NCI-H82 treated with DMSO at 0.1 percent for 48 hours (cell line): ENCODE results near the gene ADI1.
A peak's percentile ranks its signal among the peaks of the same experiment; 100 is the strongest.

Source experiments
- DNase-seq: peaks from one replicate; lab custom pipeline; 2025; ENCODE audit not compliant: unreplicated experiment; lab: John Stamatoyannopoulos, UW

The ADI1 gene, protein sequence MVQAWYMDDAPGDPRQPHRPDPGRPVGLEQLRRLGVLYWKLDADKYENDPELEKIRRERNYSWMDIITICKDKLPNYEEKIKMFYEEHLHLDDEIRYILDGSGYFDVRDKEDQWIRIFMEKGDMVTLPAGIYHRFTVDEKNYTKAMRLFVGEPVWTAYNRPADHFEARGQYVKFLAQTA

DNA sequence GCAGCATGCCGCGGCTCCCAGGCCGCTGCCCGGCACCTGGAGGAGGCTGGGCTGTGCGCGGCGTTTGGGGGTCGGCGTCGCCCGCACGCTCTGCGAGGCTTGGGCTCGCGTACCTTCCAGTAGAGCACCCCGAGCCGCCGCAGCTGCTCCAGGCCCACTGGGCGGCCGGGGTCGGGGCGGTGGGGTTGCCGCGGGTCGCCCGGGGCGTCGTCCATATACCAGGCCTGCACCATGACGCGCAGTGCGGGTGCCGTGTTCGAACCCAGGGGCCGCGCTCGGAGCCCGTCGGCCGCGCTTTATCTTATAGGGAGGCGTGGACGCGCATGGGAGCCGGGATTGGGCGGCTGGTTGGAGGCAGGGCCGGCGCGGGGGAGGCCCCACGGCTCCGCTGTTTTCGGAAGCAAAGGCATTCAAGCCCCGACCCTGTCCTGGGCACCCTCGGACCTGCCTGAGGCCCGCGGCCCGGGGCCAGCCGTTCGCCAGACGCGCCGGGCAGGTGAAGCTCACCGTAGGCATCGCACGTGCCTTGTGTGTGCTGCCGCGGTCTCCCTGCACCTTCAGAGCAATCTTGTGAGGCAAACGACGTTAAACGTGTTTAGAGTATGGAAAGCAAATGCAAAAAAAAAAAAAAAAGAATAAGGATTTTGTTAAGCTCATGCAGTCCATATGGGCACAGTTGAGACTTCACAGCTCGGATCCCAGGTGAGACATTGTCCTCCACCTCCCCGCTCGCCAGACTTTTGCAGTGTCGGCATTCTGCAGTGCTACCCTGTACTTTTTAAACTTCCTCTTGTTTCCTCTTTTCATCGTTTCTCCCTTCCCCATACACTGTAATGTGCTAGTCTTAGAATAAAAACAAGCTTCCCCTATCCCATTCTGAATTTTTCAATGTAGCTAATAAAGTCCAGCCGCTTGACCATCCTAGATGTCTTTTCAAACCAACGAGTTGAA, at the start of gene ADI1:
Gene ADI1 (minus strand): TSS at position 277 of the 951 bp plus-strand sequence. CDS start 44 bp downstream, at position 233.
- peak; percentile 64 for DNase-seq

DNA sequence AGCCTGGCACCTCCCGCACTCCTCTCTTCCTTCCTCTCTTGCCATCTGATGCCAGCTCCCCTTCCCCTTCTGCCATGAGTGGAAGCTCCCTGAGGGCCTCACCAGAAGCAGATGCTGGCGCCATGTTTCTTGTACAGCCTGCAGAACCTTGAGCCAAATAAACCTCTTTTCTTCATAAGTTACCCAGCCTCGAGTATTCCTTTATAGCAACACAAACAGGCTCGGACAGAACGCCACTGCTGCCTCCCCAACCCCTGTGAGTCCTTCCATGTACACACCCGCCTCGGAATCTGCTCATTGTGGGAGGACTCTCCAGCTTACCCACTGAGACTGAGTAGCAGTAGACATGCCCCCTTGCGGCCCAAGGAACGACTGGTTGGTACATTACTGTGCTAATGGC, 47.5 kb upstream of the ADI1 start:
- DNase-seq: no peak

DNA sequence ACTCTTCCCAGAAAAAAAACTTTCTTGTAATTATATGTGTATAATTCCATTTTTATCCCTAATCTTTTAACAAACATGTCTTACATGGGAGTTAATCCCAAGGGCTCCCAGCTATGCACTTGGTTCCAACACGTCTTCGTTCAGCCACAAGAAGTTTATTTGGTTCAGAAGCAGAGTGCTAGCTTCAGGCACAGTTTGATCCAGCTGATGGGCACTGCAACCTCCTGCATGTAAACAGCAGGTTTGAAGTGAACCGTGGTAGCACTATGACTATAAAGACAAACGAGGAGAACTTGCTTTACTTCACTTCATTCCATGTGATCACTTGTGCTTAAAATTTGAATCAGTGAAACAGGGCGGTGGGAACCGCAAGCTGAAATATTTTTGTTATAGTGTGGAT, 45.8 kb upstream of the ADI1 start:
- DNase-seq: no peak

DNA sequence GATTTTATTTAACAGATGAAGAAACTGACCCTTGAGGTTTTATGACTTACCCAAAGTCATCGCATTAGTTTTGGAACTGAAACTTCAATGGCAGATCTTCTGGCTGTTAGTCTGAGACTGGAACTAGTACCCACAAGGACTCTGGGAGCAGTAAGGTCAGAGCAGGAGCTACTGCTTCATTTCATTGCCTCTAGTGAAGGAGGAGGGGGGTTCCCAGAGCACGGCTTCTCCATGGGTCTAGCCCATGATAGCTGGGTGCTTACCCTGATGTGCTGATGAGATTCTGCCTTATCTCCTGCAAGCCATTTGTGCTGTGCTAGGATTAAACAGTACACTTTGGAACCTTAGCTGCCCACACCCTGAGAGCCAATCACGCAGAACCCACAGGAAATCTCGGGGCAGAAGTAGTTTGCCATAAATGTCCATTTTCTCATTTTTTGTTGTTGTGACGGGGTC, 44.2 kb upstream of the ADI1 start:
- no peak for DNase-seq

DNA sequence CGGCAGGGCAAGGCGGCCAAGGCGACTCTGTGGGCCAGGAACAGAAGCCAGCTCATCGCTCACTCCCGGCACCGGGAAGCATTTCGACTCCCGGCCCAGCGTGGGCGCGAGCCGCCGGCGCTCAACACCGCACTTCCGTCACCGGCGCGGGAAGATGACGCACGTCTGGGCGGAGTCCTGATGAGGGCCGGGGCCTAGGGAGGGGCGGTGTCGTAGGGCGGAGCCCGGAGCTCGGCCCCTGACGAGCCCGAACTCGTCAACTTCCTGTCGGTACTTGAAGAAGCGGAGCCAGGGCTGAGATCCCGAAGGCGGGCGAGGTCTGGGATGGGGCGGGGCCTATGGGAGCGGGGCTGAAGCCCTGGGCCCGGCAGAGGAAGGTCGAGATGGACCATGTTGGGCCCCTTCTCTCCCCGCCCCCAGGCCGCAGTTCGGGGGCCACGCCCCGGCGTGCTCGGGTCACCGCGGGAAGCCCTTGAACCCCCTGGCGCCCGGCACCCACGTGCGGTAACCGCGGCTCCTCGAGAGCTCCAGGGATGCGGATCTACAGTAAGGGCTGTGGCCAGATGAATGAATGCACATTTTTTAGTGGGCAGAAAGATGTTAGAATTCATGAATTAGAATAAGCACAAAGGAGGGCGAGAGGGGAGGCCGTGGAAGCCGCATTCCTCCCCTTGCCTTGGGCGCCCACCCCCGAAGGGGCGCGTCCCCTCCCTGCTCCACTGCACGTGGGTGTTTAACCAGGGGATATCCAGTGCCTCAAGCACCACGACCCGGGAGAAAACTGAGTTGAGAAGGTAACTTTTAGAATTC, 39.1 kb upstream of the ADI1 start, which contains the start of gene RNASEH1:
Gene RNASEH1 (minus strand): TSS at position 129 of the 810 bp plus-strand sequence. CDS start 73 bp downstream, at position 56.
- peak; percentile 97 for DNase-seq

DNA sequence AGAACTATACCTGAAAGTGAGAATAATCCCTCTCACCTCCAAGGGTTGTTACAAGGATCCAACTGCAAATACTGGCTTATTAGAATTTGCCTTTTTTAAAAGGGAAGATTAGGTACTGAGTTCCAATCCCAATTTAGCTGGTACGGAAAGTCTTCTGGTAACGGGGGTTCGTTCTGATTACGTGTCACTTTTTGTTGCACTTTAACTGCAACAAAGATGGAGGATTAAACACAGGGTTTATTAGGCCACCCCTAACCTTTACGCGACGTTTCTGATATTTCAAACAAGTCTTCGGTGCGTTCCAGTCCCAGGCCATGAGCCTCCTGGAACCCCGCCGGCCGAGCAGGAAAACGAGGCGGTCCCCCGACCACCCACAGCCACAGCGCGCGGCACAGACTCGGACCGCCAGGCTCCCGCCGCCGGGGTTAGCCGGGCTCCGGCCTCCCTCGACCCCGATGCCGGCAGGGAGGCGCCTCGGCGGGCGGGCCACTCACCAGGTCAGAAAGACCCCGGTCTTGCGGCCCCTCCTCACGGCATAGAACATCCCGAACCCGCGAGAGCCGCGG, 38.4 kb upstream of the ADI1 start:
- no peak for DNase-seq

DNA sequence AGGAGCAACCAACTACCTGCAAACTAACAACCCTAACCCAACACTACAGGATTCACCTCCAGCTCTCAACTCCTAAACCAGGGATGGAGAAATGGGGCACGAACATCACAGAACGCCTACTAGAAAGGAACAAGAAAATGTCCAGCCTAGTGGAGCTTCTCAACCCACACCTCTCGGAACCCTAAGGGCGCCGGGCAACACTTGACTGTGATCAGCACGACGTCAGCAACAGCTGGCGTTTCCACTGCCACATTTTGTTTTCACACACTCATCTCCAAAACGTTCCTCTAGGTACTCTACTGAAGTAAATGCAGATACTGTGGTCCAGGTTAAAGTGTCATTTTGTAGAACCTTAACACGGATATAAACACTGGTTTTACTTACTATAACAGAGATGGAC, 34.6 kb upstream of the ADI1 start:
- no peak for DNase-seq

DNA sequence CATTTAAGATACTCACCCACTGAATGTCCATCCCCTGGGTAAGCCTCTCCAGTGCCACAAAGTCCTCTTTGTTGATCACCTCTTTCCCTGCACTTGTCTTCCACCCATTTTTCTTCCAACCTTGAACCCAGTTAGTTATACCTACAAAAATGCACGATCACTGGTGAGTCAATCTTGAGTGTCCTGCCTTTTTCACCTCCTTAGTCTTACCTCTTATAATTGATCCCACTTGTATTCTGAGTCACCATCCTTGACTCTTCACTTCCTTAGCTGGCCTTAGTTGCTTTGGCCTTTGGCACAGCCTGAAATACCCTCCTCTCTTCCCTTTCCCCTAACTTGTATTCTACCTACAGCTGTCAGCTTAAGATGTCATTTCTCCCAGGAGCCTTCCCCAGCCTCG, 28.6 kb upstream of the ADI1 start:
- no peak for DNase-seq

DNA sequence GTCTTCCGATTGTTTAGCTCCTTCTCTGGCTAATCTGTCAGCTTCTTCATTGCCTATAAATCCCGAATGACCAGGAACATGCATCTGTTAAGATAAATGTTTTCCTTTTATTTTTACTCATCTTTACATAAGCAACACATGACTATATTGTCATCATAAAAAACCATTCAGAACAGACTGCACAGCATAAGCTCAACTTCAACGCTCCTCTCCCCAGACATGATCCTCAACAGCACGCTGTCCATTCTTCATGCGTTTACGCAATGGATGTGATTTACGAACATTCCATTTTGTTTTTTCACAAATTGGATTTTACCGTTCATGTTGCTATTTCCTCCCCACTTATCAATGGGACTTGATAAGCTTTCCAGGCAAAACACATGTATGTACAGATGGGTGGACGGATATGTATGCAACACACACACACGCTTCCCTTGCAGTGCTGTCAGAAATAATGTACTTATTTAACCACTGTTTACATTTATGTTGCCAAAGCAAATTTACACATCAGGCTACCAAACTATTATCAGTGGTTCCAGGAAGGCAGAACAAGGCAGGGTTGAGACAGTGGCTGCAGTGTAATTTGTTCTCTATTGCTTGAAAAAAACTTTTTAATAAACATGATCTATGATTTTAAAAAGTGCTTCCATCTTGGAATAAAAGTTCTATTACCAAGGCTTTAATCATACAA, 26.6 kb upstream of the ADI1 start:
- no peak for DNase-seq

DNA sequence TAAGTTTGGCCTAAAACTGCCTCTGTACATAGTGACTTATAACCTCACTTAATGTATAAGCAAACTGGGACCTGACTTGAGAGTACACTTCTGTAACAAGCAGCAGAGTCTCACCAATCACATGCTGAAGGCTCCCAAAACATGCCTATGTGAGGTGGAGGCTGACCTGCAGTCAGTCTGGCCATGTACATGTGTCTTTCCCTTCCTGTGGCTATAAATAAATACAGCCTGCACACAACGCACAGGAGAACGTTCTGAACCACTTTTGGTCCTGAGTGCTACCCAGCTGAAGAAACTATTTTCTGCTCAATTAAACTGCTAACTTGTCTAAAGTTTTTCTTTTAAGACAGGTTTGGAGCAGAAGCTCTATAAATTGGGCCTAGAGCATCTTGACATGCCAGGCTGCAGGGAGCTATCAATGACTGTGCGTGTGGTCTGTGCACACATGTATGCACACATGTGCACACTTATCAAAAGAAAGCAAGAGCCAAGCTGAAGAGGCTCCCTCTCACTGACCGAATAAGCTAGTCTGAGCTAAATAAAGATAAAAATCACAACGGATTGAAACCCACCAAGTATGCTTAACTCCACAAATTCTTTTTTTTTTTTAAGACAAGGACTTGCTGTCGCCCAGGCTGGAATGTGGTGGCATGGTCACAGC, 23.8 kb upstream of the ADI1 start:
- no peak for DNase-seq

DNA sequence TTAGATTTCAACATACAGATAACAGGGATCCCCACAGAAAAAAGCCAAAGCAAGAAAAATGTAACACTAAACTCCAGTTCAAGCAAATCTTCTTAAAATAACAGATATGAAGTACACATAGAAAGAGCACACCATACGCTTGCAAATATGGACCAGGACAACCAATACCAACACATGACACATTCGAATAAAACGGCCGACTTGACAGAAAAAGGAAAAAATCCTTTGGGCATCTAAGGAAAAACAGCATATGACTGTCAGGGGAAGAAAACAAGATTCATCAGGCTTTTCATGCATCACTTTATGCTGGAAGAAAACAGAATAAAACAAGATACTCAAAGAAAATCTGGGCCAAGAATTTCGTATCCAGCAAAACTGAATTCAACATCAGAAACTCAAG, 22.8 kb upstream of the ADI1 start:
- no peak for DNase-seq

DNA sequence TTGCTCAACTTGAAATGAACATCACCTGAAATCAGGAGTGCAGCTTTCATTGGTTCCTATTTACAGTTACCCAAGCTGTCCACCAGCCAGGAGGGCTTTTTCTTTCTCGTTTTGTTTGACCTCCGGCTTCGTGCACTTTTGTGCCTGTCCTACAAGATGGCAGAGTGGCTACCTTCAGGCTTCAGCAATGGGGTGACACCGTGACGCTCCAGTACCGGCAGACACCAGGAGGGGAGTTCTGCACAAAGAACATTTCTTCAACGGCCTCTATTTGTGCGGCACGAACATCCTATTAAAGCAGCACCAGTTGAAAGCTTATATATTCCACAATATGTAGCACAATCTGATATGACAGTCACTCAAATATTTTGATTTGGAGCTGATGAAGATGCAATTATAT, 20.5 kb upstream of the ADI1 start:
- no peak for DNase-seq

DNA sequence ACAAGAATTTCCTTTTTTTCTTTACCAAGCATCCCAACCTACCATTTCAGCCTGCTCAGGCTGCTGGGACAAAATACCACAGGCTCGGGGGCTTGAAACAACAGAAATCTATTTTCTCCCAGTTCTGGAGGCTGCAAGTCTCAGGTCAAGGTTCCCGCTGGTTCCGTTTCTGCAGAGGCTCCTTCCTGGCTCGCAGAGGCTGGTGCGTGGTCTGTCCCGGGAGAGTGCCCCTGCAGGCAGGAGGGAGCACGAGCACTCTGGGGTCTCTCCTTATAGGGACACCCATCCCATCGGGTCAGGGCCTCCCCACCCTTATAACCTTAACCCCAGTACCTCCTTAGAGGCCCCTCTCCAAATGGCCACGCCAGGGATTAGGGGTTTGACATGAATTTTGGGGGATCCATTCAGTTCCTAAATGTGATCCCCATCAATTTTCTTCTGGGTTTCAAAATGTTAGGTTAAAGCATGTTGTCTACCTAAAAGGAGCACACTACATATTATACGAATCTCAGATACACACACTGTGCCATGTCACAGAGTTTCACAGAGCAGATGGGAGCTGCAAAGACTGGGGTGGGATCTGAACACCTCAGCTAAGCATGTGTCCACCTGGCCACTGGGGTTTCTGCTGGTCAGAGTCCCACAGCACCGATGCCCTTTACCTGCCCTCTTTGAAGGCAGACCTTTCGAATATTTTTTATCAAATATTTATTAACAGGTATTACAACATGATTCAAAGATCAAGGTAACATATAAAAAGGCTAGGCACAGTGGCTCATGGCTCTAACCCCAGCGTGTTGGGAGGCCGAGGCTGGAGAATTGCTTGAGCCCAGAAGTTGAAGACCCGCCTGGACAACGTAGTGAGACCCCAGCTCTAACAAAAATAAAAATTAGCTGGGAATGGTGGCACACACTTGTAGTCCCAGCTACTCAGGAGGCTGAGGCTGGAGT, 17.6 kb upstream of the ADI1 start:
- DNase-seq: no peak

DNA sequence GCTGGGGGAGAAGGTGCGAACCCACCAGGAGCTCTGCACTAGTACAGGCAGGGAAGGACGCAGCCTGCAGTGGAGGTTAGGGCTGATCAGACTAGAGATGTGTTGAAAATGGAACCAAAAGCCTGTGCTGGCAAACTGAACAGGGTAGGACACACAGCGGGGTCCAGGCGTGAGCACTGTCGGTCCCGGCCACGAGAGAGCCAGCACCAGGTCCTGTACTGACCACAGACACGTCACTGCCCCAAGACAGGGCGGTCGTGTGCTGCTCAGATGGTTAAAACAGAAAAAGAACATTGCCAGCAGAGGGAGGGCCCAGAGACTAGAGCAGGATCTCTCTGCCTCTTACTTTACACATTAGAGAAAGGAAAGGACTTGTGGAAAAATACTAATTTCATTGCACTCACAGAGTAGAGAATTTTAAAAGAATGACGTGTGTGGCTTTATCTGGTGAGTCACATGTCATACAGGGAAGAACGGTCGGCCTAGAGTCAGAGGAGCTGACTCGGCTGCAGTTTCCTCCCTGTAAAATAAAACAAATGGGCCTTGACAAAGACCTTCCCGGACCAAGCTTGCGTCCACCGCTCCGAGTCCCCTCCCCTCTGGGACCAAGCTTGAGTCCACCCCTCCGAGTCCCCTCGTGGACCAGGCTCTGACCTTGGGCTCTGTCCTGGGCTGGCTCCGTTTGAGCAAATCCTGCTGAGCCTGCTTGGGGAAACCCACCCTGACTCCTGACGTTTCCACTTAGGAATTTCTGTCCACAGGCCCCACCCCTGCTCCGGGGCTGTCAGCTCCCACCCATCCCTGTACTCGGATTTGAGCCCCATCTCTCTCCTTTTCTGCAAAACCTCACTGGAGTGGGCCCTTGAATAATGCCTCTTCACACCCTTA, 16.7 kb upstream of the ADI1 start:
- DNase-seq: no peak

DNA sequence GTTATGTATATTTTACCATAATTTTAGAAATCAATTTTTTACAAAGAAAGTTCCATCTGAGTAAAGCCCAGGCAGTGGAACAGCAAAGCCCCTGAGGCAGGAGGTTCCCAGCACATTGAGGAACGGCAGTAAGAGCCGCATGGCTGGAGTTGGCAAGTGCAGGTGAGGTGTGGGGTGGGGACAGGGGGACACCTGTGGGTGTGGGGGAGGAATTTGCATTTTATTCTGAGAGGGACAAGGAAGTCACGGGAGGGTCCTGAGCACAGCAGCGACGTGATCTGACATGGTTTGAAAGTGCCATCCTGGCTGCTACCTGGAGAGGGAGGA, 16.1 kb upstream of the ADI1 start:
- DNase-seq: no peak

DNA sequence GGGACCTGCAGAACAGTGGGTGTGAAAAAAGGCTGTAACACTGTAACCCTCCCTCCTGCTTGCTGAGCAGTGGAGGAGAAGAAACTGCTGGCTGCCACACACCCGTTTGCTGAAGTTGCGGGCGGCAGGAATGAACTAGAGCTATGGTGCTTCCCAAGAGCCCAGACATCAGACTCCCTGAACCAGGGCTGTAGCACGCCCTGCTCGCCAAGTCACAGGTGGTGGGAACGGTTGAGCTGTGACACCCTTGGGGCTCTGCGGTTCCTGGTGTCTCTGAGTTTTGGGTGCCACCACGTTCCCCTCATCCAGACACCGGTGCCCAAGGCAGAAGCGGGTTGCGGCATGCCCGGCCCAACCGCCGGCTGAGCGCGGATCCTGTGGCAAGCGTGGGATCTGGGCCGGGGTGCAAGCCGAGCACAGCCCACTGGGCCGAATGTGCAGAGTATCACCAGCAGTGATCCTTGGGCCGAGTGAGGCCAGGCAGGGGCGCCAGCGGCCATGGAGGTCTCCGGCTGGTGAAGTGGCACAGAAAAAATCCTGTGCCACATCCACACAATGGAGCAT, 15.0 kb upstream of the ADI1 start:
- no peak for DNase-seq

DNA sequence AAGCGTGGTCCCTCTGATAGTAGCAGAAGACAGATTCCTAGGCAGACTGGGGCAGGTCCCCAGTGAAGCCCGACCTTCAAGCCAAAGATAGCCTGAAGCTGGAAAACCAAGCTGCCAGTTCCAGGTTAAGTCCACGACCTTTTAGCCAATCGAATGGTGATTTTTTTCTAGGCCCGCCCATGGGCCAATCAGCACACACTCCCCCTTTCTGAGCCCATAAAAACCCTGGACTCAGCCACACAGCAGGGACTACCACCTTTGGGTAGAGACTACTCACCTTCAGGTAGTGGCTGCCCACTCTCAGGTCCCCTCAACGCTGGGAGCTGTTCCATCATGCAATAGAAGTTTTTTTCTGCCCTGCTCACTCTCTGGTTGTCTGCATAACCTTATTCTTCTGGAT, 14.5 kb upstream of the ADI1 start:
- DNase-seq: no peak

DNA sequence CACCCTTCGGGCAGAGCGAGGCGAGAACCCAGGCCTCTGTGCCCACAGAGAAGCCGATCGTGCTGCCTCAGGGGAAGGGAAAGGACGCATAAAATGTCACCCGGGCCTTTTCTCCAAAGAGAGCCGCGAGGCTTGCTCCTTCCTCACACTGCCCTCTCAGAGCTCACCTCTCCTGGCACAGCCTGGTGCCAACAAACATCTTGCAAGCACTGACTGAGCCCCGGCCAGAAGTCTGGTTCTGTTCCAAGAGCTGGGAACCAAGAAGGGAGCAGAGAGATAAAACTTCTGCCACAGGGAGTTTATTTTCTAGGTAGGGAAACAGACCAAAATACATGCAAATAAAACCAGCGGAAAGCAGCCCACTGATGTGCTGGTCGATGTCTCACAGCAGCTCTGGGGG, 13.6 kb upstream of the ADI1 start:
- DNase-seq: no peak
